GM12864 (cell line): Measurements from ENCODE around the gene CCDC191.

Source experiments
- DNase-seq: peaks from one replicate; pipeline ENCODE4 v3.0.0-alpha.2; 2011; ENCODE audit warnings: low read depth
- H3K4me3 ChIP-seq: 2 replicates; pipeline ENCODE4 v1.5.1; 2011; ENCODE audit warnings: mild to moderate bottlenecking, low read depth, low read length, control low read depth
- CTCF ChIP-seq: IDR thresholded peaks from 2 replicates; pipeline ENCODE4 v1.5.1; 2011; ENCODE audit warnings: low read depth, mild to moderate bottlenecking, moderate library complexity, low read length, control low read depth, inconsistent platforms; ENCODE audit errors: missing control alignments

CCDC191 gene

GRCh38 chr3:113981803-113982202, 74.5 kb downstream of the CCDC191 start:
- no peak for TF ChIP-seq CTCF
- no peak for DNase-seq
- H3K4me3 ChIP-seq: no peak overlapping the region

GRCh38 chr3:113979916-113980315, 76.4 kb downstream of the CCDC191 start:
- no peak for TF ChIP-seq CTCF
- no peak for DNase-seq
- H3K4me3 ChIP-seq: no peak overlapping the region

- DNase-seq: no peak
- H3K4me3 ChIP-seq: no peak overlapping the region
- TF ChIP-seq CTCF: no peak
Observed at GRCh38 chr3:113977822-113978221, 78.5 kb downstream of the CCDC191 start.

GRCh38 chr3:113968986-113969385, 87.3 kb downstream of the CCDC191 start:
- no peak for DNase-seq
- no peak overlapping the region for H3K4me3 ChIP-seq
- no peak for TF ChIP-seq CTCF

- no peak for DNase-seq
- TF ChIP-seq CTCF: no peak
- H3K4me3 ChIP-seq: no peak overlapping the region
Observed at GRCh38 chr3:113966172-113966571, 90.2 kb downstream of the CCDC191 start.

GRCh38 chr3:113963879-113964278, 92.4 kb downstream of the CCDC191 start:
- DNase-seq: no peak
- TF ChIP-seq CTCF: no peak
- H3K4me3 ChIP-seq: no peak overlapping the region

- H3K4me3 ChIP-seq: no peak overlapping the region
- no peak for TF ChIP-seq CTCF
- no peak for DNase-seq
Observed at GRCh38 chr3:113954091-113954685, 102.1 kb downstream of the CCDC191 start.
